HG03565 (cell line): ENCODE measurements around the gene MAFB.
"Not testable (repeated sequence)": the region's sequence is repeated elsewhere in the genome, so short reads cannot be mapped to it uniquely, and the experiment has no call there.

Experiments
- ATAC-seq: cut with Tn5 transposase; IDR thresholded peaks from one replicate; pipeline ENCODE4 v1.9.1; 2021; ENCODE audit warnings: mild to moderate bottlenecking, moderate library complexity; ENCODE audit not compliant: unreplicated experiment

Gene MAFB

DNA sequence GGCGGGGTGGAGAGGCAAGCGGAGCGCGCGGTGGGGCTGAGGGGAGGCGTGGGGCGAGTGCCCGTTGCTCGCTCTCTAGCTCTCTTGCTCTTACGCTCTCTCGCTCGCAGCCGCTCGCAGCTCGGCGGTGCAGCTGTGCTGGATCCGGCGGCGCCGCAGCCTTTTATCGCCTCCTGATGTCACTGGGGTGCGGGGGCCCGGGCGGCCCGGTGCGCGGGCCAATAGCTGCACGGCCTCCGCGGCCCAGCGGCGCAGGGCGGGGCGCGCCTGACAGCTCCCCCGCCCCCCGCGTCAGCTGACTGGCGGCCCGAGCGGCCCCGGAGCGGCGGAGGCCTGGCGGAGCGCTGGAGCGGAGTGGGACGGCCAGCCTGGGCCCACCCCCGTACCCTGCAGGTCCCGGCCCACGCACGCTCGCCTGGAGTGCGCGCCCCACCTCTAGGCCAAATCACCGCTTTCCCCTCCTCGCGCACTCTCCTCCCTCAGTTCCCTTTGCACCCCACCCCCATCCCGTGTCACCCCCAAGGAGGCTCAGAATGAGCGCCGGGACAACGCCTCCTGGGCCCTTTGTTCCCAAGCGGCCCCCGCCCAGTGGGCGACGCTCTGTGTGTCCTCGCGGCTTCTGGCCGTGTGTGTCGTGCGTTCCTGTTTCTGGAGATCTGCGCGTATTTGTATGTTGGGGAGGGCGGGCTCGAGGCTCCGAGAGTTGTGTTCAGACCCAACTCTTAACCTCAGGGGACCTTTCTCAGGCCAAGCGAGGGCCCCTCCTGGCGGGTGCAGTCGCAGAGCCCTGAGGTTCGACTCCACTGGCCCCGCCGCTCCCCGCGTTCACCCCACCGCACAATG lies at the start of gene MAFB:
TSS of gene MAFB (minus strand) at position 137 of the 843 bp plus-strand sequence. CDS start 386 bp downstream, outside the sequence.
- peak; percentile 43 for ATAC-seq

DNA sequence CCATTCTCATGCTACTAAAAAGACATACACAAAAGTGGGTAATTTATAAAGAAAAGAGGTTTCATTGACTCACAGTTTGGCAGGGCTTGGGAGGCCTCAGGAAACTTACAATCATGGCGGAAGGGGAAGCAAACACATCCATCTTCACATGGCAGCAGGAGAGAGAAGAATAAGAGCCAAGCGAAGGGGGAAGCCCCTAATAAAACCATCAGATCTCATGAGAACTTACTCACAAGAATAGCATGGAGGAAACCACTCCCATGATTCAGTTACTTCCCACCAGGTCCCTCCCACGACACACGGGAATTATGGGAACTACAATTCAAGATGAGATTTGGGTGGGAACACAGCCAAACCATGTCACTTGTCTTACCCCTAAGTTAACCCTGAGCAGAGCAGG lies 47.4 kb upstream of the MAFB start:
- not testable (repeated sequence) for ATAC-seq

DNA sequence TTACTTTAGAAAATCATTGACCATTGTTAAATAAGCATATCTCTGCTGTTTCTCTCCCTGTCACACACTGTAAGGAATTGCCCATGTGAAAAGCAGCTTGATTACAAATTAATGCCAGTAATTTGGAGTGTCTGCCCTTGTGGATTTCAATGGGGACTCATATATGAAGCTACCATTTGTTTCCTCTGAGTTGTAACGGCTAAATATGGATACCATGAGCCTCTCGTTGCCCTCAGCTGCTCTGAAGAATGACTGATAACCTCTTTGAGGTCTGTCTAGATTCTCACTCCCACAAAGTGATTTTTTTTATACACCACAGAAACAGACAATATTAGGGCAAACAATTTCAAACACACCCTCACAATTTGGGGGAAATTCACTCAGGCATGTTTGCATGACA lies 40.0 kb upstream of the MAFB start:
- ATAC-seq = no peak

DNA sequence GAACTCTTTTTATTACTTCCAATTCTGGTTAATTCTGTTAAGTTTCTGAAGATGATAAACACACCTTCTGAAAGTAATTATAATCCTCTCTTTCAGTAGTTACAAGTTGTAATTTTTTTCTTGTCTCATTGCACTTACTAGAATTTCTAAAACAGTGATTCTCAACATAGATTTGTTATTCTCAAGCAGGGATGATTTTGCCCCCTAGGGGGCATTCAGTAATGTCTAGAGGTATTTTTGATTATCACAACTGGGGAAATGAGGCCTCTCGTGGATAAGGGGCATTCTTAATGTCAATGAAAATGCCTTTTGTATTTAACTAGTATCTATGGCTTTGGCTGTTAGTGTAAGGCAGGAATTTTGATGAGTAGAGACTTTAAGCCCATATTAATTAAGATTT lies 39.4 kb upstream of the MAFB start:
- no peak for ATAC-seq

DNA sequence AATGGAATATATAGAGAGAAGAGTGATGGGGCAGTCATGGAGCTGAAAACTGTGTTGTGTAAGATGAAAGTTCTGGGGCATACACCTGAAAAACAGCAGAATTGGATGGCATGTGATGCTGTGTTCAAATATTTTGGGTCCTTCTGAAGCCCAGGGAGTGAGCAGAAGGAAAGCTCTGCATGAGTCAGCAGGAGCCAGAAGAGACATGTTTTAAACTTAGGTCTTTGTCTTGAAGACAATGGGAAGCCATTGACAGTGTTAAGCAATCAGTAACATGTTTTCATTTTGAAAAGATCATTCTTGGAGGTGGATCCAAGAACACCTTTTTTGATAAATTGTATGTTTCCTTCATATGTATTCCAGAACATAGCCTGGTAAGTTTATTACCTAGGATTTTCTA lies 38.9 kb upstream of the MAFB start:
- ATAC-seq = no peak

DNA sequence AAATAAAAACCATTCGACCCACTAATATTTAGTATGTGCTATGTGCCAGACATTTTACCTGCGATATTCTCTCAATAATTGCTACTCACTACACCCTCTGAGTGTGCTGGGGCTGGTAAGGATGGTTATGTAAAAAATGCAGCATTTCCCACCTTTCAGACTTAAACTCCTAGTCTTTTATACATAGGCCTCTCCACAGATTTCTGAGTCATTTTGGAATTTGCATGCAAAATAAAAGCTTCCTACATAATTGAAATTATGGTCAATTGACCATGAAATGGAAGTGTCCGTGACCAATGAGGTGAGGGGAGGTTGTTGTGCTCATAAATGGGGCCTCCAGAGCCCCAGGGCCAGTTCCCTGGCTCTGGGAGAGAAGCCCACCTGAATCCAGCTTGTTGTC lies 37.7 kb upstream of the MAFB start:
- no peak for ATAC-seq

DNA sequence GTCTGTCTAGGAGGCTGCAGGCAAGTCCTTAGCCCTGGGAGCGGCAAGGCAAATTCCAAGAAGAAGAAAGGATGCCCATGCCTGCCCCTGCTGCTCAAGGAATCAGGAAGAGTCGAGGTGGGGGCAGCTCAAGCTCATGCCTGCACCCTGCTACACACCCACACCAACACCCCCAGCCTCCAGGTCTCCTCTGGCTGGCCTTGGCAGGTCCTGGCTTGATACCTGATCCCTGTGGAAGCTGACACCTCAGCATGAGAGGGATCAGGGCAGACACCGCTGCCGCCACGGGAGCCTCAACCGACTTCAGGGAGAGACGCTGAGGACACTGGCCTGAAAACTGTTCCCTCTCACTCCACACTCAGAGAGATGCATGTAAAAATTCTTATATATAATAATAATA lies 35.5 kb upstream of the MAFB start:
- ATAC-seq = no peak

DNA sequence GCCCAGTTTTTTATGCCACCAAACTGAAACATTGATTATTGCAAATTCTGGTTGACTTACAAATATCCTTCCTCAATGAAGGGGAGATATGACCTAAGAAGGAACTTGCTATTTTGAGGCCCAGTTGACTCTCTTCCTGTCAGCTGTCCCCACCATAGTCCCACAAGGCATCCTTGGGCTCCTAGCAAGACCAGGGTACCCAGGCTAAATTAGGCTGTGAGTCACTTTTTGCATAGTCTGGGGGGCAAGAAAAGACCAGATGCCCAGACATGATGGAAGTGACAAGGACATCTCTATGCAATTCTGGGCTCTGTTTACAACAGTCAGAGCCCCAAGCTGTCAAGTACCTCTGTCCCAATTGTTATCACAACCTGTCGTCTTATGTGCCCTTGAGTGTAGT lies 31.8 kb upstream of the MAFB start:
- no peak for ATAC-seq

DNA sequence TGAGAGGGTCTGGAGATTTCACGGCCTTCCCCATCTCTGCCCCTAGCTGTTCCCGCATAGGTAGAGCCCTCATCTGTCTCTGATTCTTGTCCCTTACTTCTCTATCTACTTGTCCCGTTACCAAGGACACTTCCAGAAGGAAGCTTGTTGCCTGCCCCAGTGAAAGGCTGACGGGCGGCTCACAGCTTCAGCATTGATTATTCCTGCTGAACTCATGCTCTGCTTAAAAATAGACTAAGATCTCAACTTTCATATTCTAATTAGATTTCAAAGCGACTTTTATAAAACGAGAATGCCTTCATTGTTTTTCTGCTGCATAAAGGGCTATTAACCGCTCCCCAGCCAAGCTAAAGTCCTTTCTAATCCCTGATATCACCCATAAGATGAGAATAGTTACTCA lies 31.1 kb upstream of the MAFB start:
- no peak for ATAC-seq

DNA sequence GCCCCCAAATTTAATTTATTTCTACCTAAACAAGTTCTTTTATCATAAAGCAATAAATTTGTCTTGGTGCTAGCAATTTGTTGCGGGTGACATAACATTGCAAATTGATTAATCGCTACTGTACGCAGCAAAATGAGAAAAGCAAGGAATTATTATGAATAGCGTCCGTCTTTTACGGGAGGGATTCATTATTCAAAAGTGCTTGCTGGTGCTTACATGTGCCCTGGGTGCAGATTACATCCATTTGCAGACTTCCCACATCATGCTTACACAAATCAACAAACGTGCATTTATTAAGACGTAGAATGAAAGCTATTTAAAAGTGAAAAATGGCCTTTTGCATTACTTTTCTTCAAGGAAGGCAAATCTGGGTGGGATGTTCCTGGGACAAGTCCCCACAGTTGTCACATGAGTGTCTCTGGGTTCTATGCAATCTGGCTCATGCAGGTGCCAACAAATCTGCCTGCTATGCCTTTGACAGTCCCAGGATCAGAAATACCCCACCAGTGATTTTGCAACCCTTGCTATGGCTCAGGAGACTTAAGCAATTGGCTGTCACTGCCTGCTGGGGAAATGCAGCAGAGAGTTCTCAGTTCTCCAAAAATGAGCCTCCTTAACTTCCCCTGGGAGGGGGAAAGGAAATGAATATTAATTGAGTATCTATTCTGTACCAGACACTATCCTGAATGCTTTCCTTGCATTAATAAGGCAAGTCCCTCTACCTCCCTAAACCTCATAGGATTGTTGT lies 30.1 kb upstream of the MAFB start:
- ATAC-seq = no peak

DNA sequence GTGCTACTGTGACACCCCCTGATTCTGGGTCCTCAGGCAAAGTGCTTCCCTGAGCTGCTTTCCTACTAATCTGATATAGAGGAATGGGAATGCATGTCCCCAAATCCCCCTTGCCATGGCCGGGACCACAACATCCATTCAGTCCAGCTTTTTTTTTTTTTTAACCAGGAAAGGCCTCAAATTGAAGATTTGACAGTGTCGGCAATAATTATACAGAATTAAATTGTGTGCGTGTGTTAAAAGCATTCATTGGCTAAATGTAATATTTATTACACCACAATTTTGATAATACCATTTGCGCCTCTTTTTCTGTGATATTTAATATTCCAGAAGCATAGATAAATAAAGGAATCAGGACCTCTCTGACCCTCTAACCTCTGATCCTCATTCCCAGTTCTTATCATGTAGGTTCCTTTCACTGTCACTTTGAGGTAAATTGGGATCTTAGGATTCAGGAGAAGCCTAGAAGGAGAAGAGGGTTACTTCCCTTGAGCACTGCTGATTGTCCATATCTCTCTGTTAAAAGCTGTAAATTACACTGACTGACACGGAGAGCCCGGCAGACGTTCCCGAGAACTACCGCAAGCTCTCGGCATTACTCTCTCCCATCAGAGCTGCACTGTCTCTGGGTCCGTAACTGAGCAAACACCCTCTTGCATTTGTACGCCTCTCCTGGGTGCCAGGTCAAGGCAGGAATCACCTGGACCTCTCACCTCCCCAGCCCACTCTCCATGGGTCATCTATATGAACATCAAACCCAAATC lies 29.4 kb upstream of the MAFB start:
- ATAC-seq = no peak

DNA sequence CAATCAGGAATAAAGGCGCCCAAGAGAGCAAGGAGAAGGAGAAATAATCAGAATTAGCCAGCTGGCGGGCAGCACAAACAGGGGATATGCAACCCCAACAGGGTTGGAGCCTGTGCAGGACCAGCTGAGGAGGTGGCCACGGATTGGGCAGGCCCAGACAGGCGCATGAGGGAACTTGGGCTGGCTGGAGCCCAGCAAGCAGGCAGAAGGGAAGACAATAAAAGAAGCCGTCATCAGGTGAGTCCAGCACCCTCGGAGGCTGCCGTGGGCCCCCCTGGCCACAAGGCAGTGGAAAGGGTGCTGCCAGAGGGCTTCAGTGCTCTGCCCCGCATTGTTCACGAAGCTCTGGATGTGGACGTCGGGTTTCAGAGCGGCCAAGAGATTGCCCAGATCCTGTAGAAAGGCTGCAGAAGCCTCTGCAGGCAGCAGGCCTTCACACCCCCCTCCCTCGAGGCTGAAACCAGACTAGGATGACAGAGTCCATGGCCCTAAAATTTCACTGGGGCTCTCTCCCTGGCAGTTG lies 28.4 kb upstream of the MAFB start:
- no peak for ATAC-seq

DNA sequence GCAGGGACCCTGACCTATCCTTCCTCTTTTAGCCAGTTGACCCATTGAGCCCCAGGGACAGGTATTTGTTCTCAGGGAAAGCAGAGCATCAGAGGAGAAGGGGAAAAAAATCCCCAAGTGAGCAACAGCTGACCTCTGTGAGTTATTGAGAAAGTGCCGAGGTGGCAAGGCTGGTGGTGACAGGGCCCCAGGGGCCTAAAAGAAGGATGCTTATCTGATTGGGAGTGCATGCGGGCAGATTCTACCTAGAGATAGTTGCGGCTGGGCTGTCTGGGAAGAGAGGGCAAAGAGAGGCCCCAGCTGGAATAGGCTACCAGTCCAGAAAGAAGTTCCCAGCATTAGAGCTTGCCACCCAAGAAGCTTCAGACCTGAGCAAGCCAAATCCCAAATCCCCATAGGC lies 26.5 kb upstream of the MAFB start:
- no peak for ATAC-seq

DNA sequence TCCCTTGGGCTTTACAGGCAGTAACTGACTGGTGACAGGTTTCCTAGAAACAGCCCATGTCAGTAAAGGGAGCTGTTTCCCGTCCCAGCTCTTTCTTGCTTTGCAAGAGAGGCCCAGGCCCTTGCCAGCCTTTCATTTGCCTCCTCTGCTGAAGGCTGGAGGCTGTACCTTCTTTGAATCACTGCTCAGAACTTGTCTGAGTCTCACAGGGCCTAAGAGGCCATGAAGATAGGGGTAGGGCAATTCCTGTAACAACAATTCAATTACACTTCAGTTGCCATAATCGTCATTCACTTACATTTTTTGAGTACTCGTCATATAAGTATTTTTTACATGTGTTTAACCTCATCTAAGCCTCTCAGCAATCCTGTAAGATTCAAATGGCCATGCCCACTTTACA lies 25.9 kb upstream of the MAFB start:
- no peak for ATAC-seq

DNA sequence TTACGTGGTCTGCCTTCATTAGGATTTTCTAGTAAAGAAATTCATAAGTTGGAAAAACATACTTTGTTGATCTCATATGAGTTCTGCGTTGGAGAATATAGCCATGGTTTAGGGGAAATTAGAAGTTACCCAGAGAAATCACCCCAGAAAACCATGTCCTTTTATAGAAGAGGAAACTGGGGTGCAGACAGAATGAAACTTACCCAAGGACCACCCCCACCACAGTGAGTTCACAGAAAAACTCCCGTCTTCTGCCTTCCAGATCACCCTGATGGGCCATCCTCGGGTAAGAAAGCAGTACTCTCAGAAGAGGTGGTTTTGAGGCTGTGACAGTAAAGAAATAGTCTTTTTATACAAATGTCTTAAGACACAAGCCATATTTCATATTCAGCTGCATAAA lies 25.1 kb upstream of the MAFB start:
- no peak for ATAC-seq

DNA sequence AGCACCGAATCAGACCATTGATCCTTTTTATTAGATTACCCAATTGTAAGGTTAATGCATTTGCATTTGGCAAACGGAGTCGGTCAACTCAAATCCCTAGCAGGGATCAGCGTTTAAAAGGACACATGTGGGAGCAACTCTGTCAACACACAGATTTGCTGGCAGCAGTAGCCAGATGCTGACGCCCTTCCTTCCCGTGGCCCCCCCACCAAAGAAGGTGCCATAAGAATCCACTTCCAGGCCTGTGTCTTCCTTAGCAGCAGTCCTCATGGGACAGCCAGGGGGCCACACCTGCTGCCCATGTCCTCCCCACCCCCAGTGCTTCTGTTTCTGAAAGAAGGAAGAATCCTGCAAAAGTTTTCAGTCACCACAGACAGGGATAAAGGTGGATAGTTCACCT lies 24.5 kb upstream of the MAFB start:
- no peak for ATAC-seq

DNA sequence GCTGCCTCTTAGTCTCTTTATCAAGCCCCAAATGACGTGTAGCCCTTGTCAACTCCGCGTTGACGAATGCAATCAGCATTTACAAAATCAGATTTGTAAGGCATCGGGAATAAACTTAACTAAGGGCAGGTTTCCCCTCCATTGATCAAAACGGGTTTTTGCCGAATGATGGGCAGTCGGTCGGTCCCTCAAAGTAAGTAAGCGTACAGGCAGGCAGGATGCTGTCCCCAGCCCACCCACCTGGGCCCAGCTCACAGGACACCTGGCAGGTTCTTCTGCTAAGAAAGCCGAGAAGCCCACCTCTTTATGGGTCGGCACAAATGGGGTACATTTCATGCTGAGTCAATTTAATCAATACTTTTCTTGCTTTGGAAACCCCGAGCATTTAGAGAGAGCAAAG lies 22.0 kb upstream of the MAFB start:
- ATAC-seq = no peak

DNA sequence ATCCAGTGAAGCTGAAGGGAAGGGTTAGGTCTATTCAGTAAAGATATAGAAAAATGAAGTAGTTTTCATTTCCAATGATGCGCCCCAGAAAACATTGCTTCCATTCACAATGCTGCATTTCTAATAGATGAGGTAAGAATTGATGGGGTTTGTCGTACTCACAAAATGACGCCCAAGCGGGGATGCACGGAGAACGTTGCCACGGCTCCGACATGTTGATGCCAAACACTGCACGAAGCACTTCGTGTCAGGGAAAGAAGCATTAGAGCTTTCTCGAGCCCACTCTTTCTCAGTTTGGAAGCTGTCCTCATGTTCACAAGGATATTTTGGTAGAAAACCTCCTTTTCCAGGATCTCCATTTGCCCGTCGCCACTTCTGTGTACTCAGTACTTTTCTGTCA lies 21.6 kb upstream of the MAFB start:
- ATAC-seq = no peak

DNA sequence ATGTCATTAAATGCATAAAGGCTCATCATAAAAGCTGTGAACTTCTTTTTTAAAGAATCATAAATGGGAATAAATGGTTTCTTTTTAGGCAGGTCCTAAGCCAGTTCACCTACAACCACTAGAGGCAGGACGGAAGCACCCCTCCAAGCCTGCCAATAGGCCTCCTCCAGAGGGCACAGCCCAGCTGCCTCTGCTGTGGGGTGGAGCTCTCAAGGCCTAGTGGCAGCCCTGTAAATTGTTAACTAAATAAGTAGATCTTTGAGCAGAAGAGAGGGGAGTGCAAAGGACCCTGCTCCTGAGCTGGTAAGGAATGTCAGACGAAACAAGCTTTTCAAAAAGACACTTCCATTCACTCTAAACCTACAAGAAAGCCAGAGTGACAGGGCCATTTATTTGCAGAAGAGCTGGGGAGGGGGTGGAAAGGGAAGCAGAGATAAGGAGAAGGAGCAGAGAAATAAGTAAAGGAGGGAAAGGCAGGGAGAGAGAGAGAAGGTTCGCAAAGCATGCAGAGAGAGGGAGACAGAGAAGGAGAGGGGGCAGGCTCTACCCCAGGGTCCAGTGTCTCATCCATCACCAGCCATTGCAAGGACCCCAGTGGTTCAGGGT lies 18.0 kb upstream of the MAFB start:
- no peak for ATAC-seq

DNA sequence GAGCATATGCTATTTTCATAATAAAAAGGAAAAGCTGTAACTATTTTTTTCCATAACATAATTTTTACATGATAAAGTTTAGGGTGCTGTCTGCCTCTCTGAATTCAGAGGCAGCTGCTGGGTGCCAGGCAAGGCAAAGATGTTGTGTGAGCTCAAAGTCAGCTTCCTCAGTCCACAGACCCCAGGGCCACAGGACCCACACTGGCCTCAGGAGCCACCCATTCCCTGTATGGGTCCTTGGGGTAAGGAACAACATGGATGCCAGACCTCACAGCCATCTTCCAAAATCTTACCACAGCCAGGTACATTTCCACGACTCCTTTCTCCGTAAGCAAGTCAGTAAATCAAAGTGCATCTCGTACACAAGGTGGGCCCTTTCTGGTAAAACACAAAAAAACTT lies 16.4 kb upstream of the MAFB start:
- no peak for ATAC-seq

DNA sequence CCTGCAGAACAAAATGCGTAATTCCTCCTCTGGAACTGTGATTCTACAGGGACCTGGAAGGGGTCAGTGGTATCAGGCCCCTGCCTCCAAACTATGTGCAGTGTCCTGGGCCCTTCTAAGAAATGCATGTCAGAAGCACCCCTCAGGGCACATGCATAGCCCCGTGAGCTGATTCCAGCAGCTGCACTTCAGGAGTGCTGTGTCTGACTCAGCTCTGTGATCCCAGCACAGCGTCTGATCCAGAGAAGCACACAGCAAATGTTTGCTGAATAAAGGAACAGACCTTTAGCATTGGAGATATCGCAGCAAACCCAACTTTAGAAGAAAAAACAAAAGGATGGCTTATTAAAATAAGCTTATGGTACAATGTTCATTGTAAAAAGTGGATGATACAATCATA lies 15.8 kb upstream of the MAFB start:
- ATAC-seq = no peak
